GM12875 (cell line): ENCODE measurements around the gene RXRB.

Experiments
- H3K4me3 ChIP-seq: one replicate; pipeline ENCODE4 v1.5.1; 2011; ENCODE audit warnings: low read depth, low read length, control low read depth
- CTCF ChIP-seq: IDR thresholded peaks from 2 replicates; pipeline ENCODE4 v1.5.1; 2011; ENCODE audit warnings: low read depth, mild to moderate bottlenecking, control low read depth, inconsistent platforms, low read length, moderate library complexity, borderline replicate concordance; ENCODE audit not compliant: insufficient read depth

Gene RXRB

DNA sequence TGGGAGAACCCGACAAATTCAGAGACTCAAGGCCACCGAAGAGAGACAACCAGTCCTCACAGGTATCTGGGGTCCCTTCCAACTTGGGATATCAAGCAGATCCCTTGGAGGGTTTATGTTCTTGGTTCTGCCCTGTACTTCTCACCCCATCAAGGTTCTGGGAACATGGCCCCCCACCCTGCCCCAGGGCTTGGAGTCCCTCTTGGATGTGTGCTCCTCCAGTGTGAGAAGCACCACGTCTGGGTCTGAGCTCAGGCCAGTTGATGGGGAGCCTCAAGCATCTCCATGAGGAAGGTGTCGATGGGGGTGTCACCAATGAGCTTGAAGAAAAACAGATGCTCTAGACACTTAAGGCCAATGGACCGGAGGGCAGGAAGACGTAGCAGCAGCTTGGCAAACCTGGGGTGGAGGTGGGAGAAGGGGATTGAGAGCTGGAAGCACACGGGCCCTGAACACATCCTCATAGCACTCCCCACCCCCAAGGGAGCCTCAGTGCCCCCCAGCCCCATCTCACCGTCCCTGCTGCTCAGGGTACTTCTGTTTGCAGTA lies 6.0 kb downstream of the RXRB start:
- TF ChIP-seq CTCF: no peak
- no peak overlapping the region for H3K4me3 ChIP-seq

GRCh38 chr6:33193619-33194018 lies 6.8 kb downstream of the RXRB start:
- no peak overlapping the region for H3K4me3 ChIP-seq
- no peak for TF ChIP-seq CTCF

- no peak overlapping the region for H3K4me3 ChIP-seq
- TF ChIP-seq CTCF: no peak
Measured at GRCh38 chr6:33192671-33193602, 7.5 kb downstream of the RXRB start.

GRCh38 chr6:33192105-33192646 lies 8.3 kb downstream of the RXRB start, which contains the start of gene COL11A2:
COL11A2 (minus strand) TSS chr6:33192467; CDS start chr6:33192240, 227 bp downstream.
- no peak for TF ChIP-seq CTCF

DNA sequence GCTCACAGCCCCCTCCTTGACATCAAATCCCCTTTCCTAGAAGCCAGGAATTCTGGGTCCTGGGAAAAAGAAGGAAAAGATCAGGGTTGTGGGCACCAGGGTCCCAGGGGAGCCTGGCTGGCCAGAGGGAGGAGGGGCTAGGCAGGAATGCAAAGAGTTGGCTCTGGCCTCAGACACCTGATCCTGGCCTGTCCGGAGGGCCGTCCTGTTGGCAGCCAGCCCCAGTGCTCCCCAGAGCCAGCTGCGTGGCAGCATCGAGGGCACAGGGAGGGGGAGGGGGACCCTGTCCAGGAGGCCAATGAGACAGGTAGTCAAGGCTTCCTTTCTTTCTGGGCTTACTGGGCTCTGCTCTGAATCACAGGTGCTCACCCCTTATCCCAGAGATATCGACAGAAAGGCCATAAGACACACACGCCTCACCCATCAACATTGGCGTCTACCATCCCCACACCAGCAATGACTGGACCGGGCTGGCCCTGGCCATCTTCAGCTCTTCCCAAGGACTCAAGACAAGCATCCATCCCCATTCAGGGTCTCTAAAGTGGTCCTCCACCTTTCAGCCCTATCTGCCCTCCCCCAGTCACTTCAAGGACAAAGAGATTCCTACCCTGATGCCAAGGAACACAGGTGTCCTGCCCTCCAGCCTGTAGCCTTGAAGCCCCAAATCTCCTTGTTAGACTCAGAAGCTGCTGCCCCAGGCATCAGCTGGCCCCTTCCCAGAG lies 8.9 kb downstream of the RXRB start:
- H3K4me3 ChIP-seq: no peak overlapping the region

More at GRCh38 chr6:33192105-33192646, 8.3 kb downstream of the RXRB start, which contains the start of gene COL11A2:
- no peak within 1 kb of the TSS for H3K4me3 ChIP-seq

More for the DNA sequence above, 8.9 kb downstream of the RXRB start:
- no peak for TF ChIP-seq CTCF
